K562 (cell line): ENCODE data around the gene NOP10. TPM values are rescaled to one million over a fixed set of nuclear protein-coding genes. Genes with fewer than 3 reads are reported as not detected.

Experiments used
- ATAC-seq: fragments of 200-7000 bp; cut with Tn5 transposase; 3 replicates; pipeline ENCODE4 v1.9.1; 2020; ENCODE audit warnings: moderate library complexity
- BruUV-seq: library from RNA; stranded (reverse); fragments of 400-500 nt; replicated peaks from 2 replicates; lab custom pipeline; 2021; lab: Mats Ljungman, UMichigan
- CTCF ChIA-PET: fragments of 300-600 bp; formaldehyde crosslinking; extraction: SDS; loops from one replicate; lab custom pipeline; 2021; ENCODE audit warnings: low intra/inter-chr PET ratio; lab: Yijun Ruan, JAX
- POLR2A ChIA-PET: fragments of 300-600, 350-650 bp; sonication (Branson Sonifier 250); formaldehyde crosslinking; extraction: SDS; loops from one replicate; lab custom pipeline; 2021; ENCODE audit warnings: antibody characterized with exemption, inconsistent platforms; lab: Yijun Ruan, JAX
- DNase-seq, 4 experiments: peaks; one replicate each; pipeline versions ENCODE4 v3.0.0 to v3.0.0-alpha.2; 2011 to 2018; ENCODE audit warnings: low spot score in 3 of 4, mixed read lengths in 3 of 4; ENCODE audit errors: extremely low read depth in 1 of 4
- FAIRE-seq: peaks from 2 replicates; lab custom pipeline; 2011; peaks lifted over from hg19 to GRCh38; lab: Jason Lieb, UNC
- H2AFZ ChIP-seq: 2 replicates; pipeline ENCODE4 v1.6.0; 2011; ENCODE audit warnings: low read depth, low read length, control low read depth, inconsistent platforms
- H3K27ac ChIP-seq: fragments of 200-600 bp; 3 replicates; pipeline ENCODE4 v1.8.0; 2011; ENCODE audit warnings: low read depth, mild to moderate bottlenecking, control low read depth, inconsistent platforms, low read length, moderate library complexity, mixed read lengths; ENCODE audit errors: extremely low read depth
- H3K27me3 ChIP-seq, 2 experiments: fragments of 300-600 bp in 1 of 2; 2 replicates in 1 of 2; 3 replicates in 1 of 2; pipeline versions ENCODE4 v1.6.0 to v1.8.0; 2011; ENCODE audit warnings: inconsistent platforms in 2 of 2, low read length in 2 of 2, mild to moderate bottlenecking in 1 of 2, mixed read lengths in 1 of 2, moderate library complexity in 1 of 2; ENCODE audit not compliant: control insufficient read depth in 2 of 2, insufficient read depth in 2 of 2
- H3K36me3 ChIP-seq: fragments of 300-600 bp; 3 replicates; pipeline ENCODE4 v1.8.0; 2011; ENCODE audit warnings: mild to moderate bottlenecking, low read length, inconsistent platforms; ENCODE audit not compliant: control insufficient read depth, insufficient read depth
- H3K4me1 ChIP-seq, 2 experiments: fragments of 200-600 bp in 1 of 2; replicated peaks in 1 of 2; 2 replicates in 1 of 2; 3 replicates in 1 of 2; pipeline versions ENCODE4 v1.5.1 to v1.8.0; 2011; ENCODE audit warnings: inconsistent platforms in 2 of 2, low read length in 2 of 2, mild to moderate bottlenecking in 1 of 2, mixed read lengths in 1 of 2, moderate library complexity in 1 of 2; ENCODE audit not compliant: control insufficient read depth in 2 of 2, insufficient read depth in 2 of 2
- H3K4me2 ChIP-seq: 2 replicates; pipeline ENCODE4 v1.6.1; 2011; ENCODE audit warnings: low read length, control low read depth, inconsistent platforms, mixed read lengths; ENCODE audit not compliant: insufficient read depth
- H3K4me3 ChIP-seq: fragments of 200-600 bp; sonication (generic), shearing (Covaris generic); 2 replicates; pipeline ENCODE4 v1.5.1; 2016; ENCODE audit warnings: control low read depth, inconsistent platforms
- H3K79me2 ChIP-seq: fragments of 200-600 bp; 3 replicates; pipeline ENCODE4 v1.8.0; 2011; ENCODE audit warnings: low read length, inconsistent platforms; ENCODE audit not compliant: control insufficient read depth, insufficient read depth
- H3K9ac ChIP-seq, 2 experiments: 2 replicates each; pipeline versions ENCODE4 v1.6.0 to v1.6.1; 2011; ENCODE audit warnings: low read depth in 2 of 2, low read length in 2 of 2, control low read depth in 1 of 2, inconsistent platforms in 1 of 2, mild to moderate bottlenecking in 1 of 2, mixed read lengths in 1 of 2; ENCODE audit not compliant: insufficient read depth in 1 of 2
- H3K9me1 ChIP-seq: one replicate; pipeline ENCODE4 v1.6.0; 2011; ENCODE audit warnings: inconsistent platforms, mild to moderate bottlenecking, low read length, moderate library complexity; ENCODE audit not compliant: control insufficient read depth, insufficient read depth
- H3K9me3 ChIP-seq: replicated peaks from 2 replicates; pipeline ENCODE4 v1.5.1; 2011; ENCODE audit warnings: low read depth, low read length, inconsistent platforms; ENCODE audit not compliant: control insufficient read depth, insufficient read depth
- H4K20me1 ChIP-seq: replicated peaks from 2 replicates; pipeline ENCODE4 v1.6.1; 2011; ENCODE audit warnings: low read length, inconsistent platforms, mixed read lengths; ENCODE audit not compliant: control insufficient read depth, insufficient read depth
- ARNT ChIP-seq, 2 experiments: fragments of 450-650 bp; IDR thresholded peaks; 2 replicates each; pipeline ENCODE4 v1.6.1; 2016; ENCODE audit warnings: mild to moderate bottlenecking in 1 of 2
- CBFA2T2 ChIP-seq: fragments of 450-650 bp; conservative IDR thresholded peaks from 2 replicates; pipeline ENCODE4 v1.6.1; 2017; ENCODE audit warnings: mild to moderate bottlenecking
- EP300 ChIP-seq: IDR thresholded peaks from 2 replicates; pipeline ENCODE4 v1.6.1; 2012; ENCODE audit warnings: low read length, improper control_type of control experiment
- EP400 ChIP-seq: fragments of 450-650 bp; IDR thresholded peaks from 2 replicates; pipeline ENCODE4 v1.6.1; 2017; ENCODE audit warnings: antibody characterized with exemption, mild to moderate bottlenecking, moderate library complexity
- GATA2 ChIP-seq: sonication (generic); formaldehyde crosslinking; IDR thresholded peaks from 2 replicates; pipeline ENCODE4 v1.4.0; 2020; ENCODE audit warnings: mild to moderate bottlenecking, missing genetic modification reagents
- HDAC1 ChIP-seq, 2 experiments: fragments of 450-650 bp; IDR thresholded peaks; 2 replicates each; pipeline ENCODE4 v1.6.1; 2016 to 2017; ENCODE audit warnings: inconsistent platforms in 1 of 2, mild to moderate bottlenecking in 1 of 2, moderate library complexity in 1 of 2
- HNRNPUL1 ChIP-seq: fragments of 200-400 bp; formaldehyde crosslinking; IDR thresholded peaks from 2 replicates; pipeline ENCODE4 v1.6.1; 2017; ENCODE audit warnings: low read length
- KLF16 ChIP-seq: IDR thresholded peaks from 2 replicates; pipeline ENCODE4 v1.6.1; 2016; ENCODE audit warnings: antibody characterized with exemption
- MAFG ChIP-seq: fragments of 450-650 bp; conservative IDR thresholded peaks from 2 replicates; pipeline ENCODE4 v1.6.1; 2016; ENCODE audit warnings: missing genetic modification characterization, missing compliant biosample characterization
- SMARCA4 ChIP-seq: fragments of 450-650 bp; IDR thresholded peaks from 2 replicates; pipeline ENCODE4 v1.6.1; 2016
- SMARCE1 ChIP-seq: fragments of 450-650 bp; IDR thresholded peaks from 2 replicates; pipeline ENCODE4 v1.7.1; 2016; ENCODE audit warnings: mild to moderate bottlenecking
- TAL1 ChIP-seq: fragments of 450-650 bp; IDR thresholded peaks from 2 replicates; pipeline ENCODE4 v1.6.1; 2016; ENCODE audit warnings: mild to moderate bottlenecking
- TBL1XR1 ChIP-seq, 2 experiments: IDR thresholded peaks; 2 replicates each; pipeline ENCODE4 v1.6.1; 2012; ENCODE audit warnings: improper control_type of control experiment in 2 of 2, low read length in 2 of 2, mild to moderate bottlenecking in 1 of 2
- TCF3 ChIP-seq: sonication (generic); formaldehyde crosslinking; IDR thresholded peaks from 2 replicates; pipeline ENCODE4 v1.4.0; 2020; ENCODE audit warnings: mild to moderate bottlenecking, missing genetic modification reagents
- TEAD4 ChIP-seq, 2 experiments: sonication (generic) in 1 of 2; formaldehyde crosslinking in 1 of 2; IDR thresholded peaks; 2 replicates each; pipeline versions ENCODE4 v1.6.1 to v1.8.0; 2012 to 2022; ENCODE audit warnings: borderline replicate concordance in 1 of 2, inconsistent platforms in 1 of 2, low read length in 1 of 2, mild to moderate bottlenecking in 1 of 2, missing genetic modification reagents in 1 of 2
- ZNF175 ChIP-seq: fragments of 200-800 bp; sonication (Bioruptor generic); IDR thresholded peaks from 2 replicates; pipeline ENCODE4 v1.6.1; 2016; ENCODE audit warnings: low read depth, mild to moderate bottlenecking, missing genetic modification characterization, missing compliant biosample characterization
- ZNF263 ChIP-seq: sonication (generic); formaldehyde crosslinking; IDR thresholded peaks from 2 replicates; pipeline ENCODE4 v1.8.0; 2022; ENCODE audit warnings: mild to moderate bottlenecking, missing genetic modification reagents, borderline replicate concordance
- WGBS: fragments of 100-300 bp; shearing (Covaris generic); methylation state at CpG from one replicate; pipeline ENCODE4 v1.1.6; 2016; ENCODE audit warnings: low coverage, mixed read lengths; ENCODE audit not compliant: insufficient coverage; ENCODE audit errors: missing lambda C conversion rate; 5-methylcytosine and 5-hydroxymethylcytosine counted together
- in situ Hi-C: fragments of 300-500 bp; cut with MboI; formaldehyde crosslinking; loops from 4 replicates; pipeline ENCODE4 v1.15.0; 2018; ENCODE audit warnings: inconsistent platforms, mixed read lengths
- intact Hi-C: fragments of 100-400 bp; cut with micrococcal nuclease; formaldehyde crosslinking; loops from 2 replicates; pipeline ENCODE4 v1.14.2; 2022
- polyA plus RNA-seq, 8 experiments: library from polyadenylated mRNA; depleted of rRNA in 4 of 8; stranded (reverse) in 5 of 8; unstranded in 3 of 8; fragments of >200 nt; fragmentation: Nextera tagmentation in 2 of 8; fragmentation: Illumina TruSeq in 1 of 8; extraction: Ambion mirVana in 2 of 8; extraction: Trizol in 1 of 8; gene quantifications; 2 replicates each; pipeline versions ENCODE4 v1.2.1 to v1.2.3, GENCODE V29; 2011 to 2014; ENCODE audit warnings: inconsistent platforms in 1 of 8, missing spikeins in 1 of 8
- total RNA-seq, 7 experiments: library from RNA; depleted of rRNA in 6 of 7; stranded (reverse); fragments of >200 nt in 6 of 7; fragmentation: Illumina TruSeq in 2 of 7; extraction: Trizol in 2 of 7; gene quantifications; 2 replicates each; pipeline versions ENCODE4 v1.2.1 to v1.2.3, GENCODE V29; 2011 to 2021; ENCODE audit warnings: low replicate concordance in 1 of 7
- TF ChIP-seq, protein P1 (sequence below), 2 experiments: IDR thresholded peaks in 1 of 2; conservative IDR thresholded peaks in 1 of 2; 2 replicates each; pipeline ENCODE4 v1.6.1; 2016; ENCODE audit warnings: low read depth in 2 of 2, mild to moderate bottlenecking in 1 of 2, missing compliant biosample characterization in 1 of 2, missing genetic modification characterization in 1 of 2, moderate library complexity in 1 of 2
- TF ChIP-seq, protein P2 (sequence below): fragments of 450-650 bp; IDR thresholded peaks from 2 replicates; pipeline ENCODE4 v1.7.1; 2018; ENCODE audit warnings: mild to moderate bottlenecking, low read depth; ENCODE audit not compliant: partially characterized antibody

NOP10 gene
- total and polyA plus RNA-seq, 9 of the 15 experiments (the other 6 are each of a cell fraction or from before 2014, with no cell fraction given): 250 to 1,663 (median 449) TPM

DNA sequence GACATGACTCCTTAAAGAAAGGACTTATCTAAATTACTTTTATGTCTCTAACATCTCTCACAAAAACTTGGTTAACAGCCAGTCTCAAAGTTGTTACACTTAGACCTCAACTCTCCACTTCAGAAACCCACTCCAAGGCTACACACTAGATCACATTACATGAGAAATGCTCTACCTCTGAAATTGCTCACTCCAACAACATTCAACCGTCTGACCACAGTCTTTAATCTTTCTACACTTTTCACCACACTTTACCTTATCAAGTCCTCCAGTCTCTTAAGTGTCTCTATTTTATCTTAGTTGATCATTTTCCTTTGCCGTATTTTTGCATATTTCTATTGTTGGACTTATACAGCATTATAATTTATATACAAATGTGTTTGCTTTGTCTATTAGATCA is 11.1 kb downstream of the NOP10 start:
- CTCF ChIA-PET: no interaction called here
- Histone ChIP-seq H3K27ac (peak overlapping the region; percentile 54; the same call in 2 of the 3 replicates), H3K4me1 (peaks cover 23 to 40% of the 10 kb centered on the region in 2 experiments)
- TF ChIP-seq TBL1XR1 (IDR thresholded peaks at IDR 0.05; ENCODE audit: low read length in 2 of 2): peak in 1 of 2 experiments; percentile 32; a peak in 1 of 4 replicates
- TF ChIP-seq ZNF175 (CRISPR knock-in tag): no peak
- TF ChIP-seq EP400: no peak
- TF ChIP-seq CBFA2T2: peak; percentile 57
- 0 out of 4 replicates have a peak, but pooled peaks of 1 of the 2 experiments have one; percentile 33 for TF ChIP-seq HDAC1 (IDR thresholded peaks at IDR 0.05)
- TF ChIP-seq TAL1: peak; percentile 74
- TF ChIP-seq HNRNPUL1: no peak
- TF ChIP-seq ARNT (IDR thresholded peaks at IDR 0.05): peak in 1 of 2 experiments; percentile 71; a peak in 1 of 4 replicates
- TF ChIP-seq EP300: peak; percentile 84
- 0 out of 2 replicates have a peak, but pooled peaks have one; percentile 15 for TF ChIP-seq GATA2 (CRISPR knock-in tag)
- TF ChIP-seq, protein P1, sequence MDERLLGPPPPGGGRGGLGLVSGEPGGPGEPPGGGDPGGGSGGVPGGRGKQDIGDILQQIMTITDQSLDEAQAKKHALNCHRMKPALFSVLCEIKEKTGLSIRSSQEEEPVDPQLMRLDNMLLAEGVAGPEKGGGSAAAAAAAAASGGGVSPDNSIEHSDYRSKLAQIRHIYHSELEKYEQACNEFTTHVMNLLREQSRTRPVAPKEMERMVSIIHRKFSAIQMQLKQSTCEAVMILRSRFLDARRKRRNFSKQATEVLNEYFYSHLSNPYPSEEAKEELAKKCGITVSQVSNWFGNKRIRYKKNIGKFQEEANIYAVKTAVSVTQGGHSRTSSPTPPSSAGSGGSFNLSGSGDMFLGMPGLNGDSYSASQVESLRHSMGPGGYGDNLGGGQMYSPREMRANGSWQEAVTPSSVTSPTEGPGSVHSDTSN (CRISPR knock-in tag; IDR thresholded peaks at IDR 0.05; ENCODE audit: low read depth): no peak
- TF ChIP-seq, protein P1 (tag; conservative IDR thresholded peaks at IDR 0.05; ENCODE audit: low read depth): peak; percentile 51; the same call in 1 of the 2 replicates
- peak; percentile 76 for TF ChIP-seq TCF3 (CRISPR knock-in tag)
- TF ChIP-seq SMARCA4: peak; percentile 86
- no peak for TF ChIP-seq MAFG
- peak; percentile 84 for TF ChIP-seq TEAD4 (IDR thresholded peaks at IDR 0.05; ENCODE audit: low read length)
- TF ChIP-seq TEAD4 (CRISPR knock-in tag; IDR thresholded peaks at IDR 0.05; ENCODE audit: borderline replicate concordance): no peak
- TF ChIP-seq SMARCE1: peak; percentile 79
- TF ChIP-seq, protein P2, sequence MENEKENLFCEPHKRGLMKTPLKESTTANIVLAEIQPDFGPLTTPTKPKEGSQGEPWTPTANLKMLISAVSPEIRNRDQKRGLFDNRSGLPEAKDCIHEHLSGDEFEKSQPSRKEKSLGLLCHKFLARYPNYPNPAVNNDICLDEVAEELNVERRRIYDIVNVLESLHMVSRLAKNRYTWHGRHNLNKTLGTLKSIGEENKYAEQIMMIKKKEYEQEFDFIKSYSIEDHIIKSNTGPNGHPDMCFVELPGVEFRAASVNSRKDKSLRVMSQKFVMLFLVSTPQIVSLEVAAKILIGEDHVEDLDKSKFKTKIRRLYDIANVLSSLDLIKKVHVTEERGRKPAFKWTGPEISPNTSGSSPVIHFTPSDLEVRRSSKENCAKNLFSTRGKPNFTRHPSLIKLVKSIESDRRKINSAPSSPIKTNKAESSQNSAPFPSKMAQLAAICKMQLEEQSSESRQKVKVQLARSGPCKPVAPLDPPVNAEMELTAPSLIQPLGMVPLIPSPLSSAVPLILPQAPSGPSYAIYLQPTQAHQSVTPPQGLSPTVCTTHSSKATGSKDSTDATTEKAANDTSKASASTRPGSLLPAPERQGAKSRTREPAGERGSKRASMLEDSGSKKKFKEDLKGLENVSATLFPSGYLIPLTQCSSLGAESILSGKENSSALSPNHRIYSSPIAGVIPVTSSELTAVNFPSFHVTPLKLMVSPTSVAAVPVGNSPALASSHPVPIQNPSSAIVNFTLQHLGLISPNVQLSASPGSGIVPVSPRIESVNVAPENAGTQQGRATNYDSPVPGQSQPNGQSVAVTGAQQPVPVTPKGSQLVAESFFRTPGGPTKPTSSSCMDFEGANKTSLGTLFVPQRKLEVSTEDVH: peak; percentile 42
- peak; percentile 24; the same call in 1 of the 2 replicates for TF ChIP-seq KLF16
- TF ChIP-seq ZNF263 (CRISPR knock-in tag): no peak

More for the DNA sequence above, 11.1 kb downstream of the NOP10 start:
- ATAC-seq (peak; percentile 81), FAIRE-seq (peak; percentile 84), DNase-seq (peak in 2 of 4 experiments; percentile 34 to 55)
- no TSS peak for BruUV-seq
- Histone ChIP-seq H2AFZ (peak overlapping the region; percentile 50), H3K4me2 (no peak overlapping the region), H3K9me3 (no peaks in the 10 kb centered on the region), H4K20me1 (no peaks in the 10 kb centered on the region), H3K9me1 (no peaks in the 10 kb centered on the region), H3K27me3 (no peaks in the 10 kb centered on the region), H3K79me2 (no peaks in the 10 kb centered on the region), H3K4me3 (no peak overlapping the region), H3K36me3 (no peaks in the 10 kb centered on the region), H3K9ac (peak overlapping the region in 1 of 2 experiments; percentile 1; a peak in 1 of 4 replicates)
- POLR2A ChIA-PET: no interaction called here
- in situ Hi-C loops (no loop called here), intact Hi-C loops (no loop called here)
- WGBS: 0% methylated on average over 2 of the region's 2 CpGs
